Measurements from ENCODE around the gene CBL. TPM values are rescaled to one million over a fixed set of nuclear protein-coding genes. Genes with fewer than 3 reads are reported as not detected.

The CBL gene
- total RNA-seq, 4 donors from 2014 or later: 9.9 to 14.2 (median 12.4) TPM

DNA sequence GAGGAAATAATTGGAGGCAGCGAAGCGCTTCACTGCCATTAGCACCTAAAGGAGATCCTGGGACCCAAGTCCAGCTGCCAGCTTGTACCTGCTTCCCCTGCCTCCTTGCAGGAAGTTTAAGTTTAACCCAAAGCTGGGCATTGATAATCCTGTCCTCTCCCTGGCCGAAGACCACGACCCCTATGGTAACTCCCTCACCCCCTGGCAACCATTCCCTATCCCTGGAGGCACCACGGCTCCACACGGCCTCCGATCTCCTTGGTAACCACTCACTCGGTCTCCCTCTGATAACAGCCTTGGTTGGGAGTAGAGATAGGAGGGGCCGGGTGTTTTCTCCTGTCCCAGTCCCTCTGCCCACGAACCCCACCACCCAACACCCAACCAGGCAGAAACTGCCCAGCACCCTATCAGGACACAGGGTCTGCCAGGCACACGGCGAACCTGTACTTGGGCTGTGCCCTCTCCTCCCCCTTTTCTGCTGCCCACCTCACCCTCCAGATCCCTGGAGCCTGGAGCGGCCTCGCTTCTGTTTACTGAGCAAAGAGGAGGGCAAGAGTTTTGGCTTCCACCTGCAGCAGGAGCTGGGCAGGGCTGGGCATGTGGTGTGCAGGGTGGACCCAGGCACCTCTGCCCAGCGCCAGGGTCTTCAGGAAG, 20.0 kb upstream of the CBL start:
- H3K27me3 ChIP-seq: peaks cover 0 to 15% (median 0%) of the 10 kb centered on the region in 4 donors
- H3K9me3 ChIP-seq: no peaks in the 10 kb centered on the region
- intact Hi-C loops (cut with DNase I): no loop called here
- H3K4me3 ChIP-seq: no peak overlapping the region
- peaks cover 0 to 7% (median 0%) of the 10 kb centered on the region in 3 donors for H3K4me1 ChIP-seq
- DNase-seq: no peak
- TF ChIP-seq CTCF (IDR thresholded peaks at IDR 0.05) (no peak), POLR2A (IDR thresholded peaks at IDR 0.05) (no peak)
- H3K27ac ChIP-seq: no peak overlapping the region
- peaks cover 2 to 30% (median 3%) of the 10 kb centered on the region in 3 donors for H3K36me3 ChIP-seq
- WGBS, 2 donors: 67% methylated on average over 5 of the region's 15 CpGs; no CpG with 5 or more reads in 1 of the 2 donors

DNA sequence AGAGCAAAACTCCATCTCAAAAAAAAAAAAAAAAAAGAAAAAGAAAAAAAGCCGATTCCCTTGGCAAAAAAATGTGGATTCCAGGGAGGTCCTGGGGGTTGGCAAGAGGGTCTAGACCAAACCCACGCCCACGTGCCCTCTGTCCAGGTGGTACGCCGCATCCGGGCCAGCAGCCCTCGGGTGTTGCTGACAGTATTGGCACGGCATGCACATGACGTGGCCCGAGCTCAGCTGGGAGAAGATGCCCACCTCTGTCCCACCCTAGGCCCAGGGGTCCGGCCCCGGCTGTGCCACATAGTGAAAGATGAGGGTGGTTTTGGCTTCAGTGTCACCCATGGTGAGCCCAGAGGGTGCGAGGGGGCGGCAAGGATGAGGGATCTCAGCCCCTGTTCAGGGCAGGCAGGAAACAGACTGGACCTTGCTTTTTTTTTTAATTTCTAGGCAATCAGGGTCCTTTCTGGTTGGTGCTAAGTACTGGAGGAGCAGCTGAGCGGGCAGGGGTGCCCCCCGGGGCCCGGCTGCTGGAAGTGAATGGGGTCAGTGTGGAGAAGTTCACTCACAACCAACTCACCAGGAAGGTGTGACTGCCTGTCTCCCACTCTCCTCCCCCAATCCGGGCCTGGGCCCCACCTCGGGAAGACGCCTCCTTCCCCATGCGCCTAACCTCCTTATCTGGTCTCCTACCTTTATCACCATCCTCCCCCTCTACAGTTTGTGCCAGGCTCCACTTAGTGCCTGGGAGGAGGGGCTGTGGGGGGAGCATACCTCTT, 18.8 kb upstream of the CBL start:
- Histone ChIP-seq H3K4me1 (peaks cover 0 to 7% (median 0%) of the 10 kb centered on the region in 3 donors), H3K27ac (no peak overlapping the region), H3K27me3 (peaks cover 0 to 15% (median 0%) of the 10 kb centered on the region in 4 donors), H3K4me3 (no peak overlapping the region), H3K36me3 (peaks cover 0 to 18% (median 1%) of the 10 kb centered on the region in 3 donors), H3K9me3 (no peaks in the 10 kb centered on the region)
- DNase-seq: no peak
- intact Hi-C loops (cut with DNase I): no loop called here
- no peak for TF ChIP-seq POLR2A (IDR thresholded peaks at IDR 0.05)
- TF ChIP-seq CTCF (IDR thresholded peaks at IDR 0.05): no peak
- 70 to 84% methylated on average over 14 to 21 of the region's 21 CpGs for WGBS, 2 donors

DNA sequence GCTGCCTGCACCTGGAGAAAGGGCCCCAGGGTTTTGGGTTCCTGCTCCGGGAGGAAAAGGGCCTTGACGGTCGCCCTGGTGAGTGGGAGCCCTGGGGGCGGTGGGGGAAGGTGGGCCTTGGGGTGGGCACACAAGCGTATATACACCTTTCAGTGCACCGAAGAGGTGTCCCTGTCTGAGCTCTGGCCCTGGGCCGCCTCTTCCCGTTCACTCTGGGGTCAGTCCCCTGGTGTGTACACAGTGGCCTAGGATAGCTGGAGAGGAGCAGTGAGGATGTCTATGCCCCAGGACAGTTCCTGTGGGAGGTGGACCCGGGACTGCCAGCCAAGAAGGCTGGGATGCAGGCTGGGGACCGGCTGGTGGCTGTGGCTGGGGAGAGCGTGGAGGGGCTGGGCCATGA, 18.1 kb upstream of the CBL start:
- intact Hi-C loops (cut with DNase I): no loop called here
- WGBS, 2 donors: 87% methylated on average over 3 of the region's 11 CpGs; no CpG with 5 or more reads in 1 of the 2 donors
- no peaks in the 10 kb centered on the region for H3K9me3 ChIP-seq
- no peak overlapping the region for H3K4me3 ChIP-seq
- H3K27ac ChIP-seq: no peak overlapping the region
- no peak for DNase-seq
- TF ChIP-seq POLR2A (IDR thresholded peaks at IDR 0.05) (no peak), CTCF (IDR thresholded peaks at IDR 0.05) (no peak)
- peaks cover 0 to 7% (median 0%) of the 10 kb centered on the region in 3 donors for H3K4me1 ChIP-seq
- peaks cover 0 to 11% (median 0%) of the 10 kb centered on the region in 3 donors for H3K36me3 ChIP-seq
- H3K27me3 ChIP-seq: peaks cover 0 to 15% (median 0%) of the 10 kb centered on the region in 4 donors

- Histone ChIP-seq H3K27me3 (peaks cover 0 to 15% (median 0%) of the 10 kb centered on the region in 4 donors), H3K36me3 (peaks cover 0 to 2% (median 0%) of the 10 kb centered on the region in 3 donors), H3K4me1 (peaks cover 0 to 7% (median 0%) of the 10 kb centered on the region in 3 donors), H3K9me3 (no peaks in the 10 kb centered on the region), H3K4me3 (no peak overlapping the region), H3K27ac (no peak overlapping the region)
- 73 to 78% methylated on average over 4 to 5 of the region's 8 CpGs for WGBS, 2 donors
- TF ChIP-seq CTCF (IDR thresholded peaks at IDR 0.05) (no peak), POLR2A (IDR thresholded peaks at IDR 0.05) (no peak)
- no peak for DNase-seq
- intact Hi-C loops (cut with DNase I): no loop called here
These were observed 17.3 kb upstream of the CBL start for GRCh38 chr11:119188887-119189286.

DNA sequence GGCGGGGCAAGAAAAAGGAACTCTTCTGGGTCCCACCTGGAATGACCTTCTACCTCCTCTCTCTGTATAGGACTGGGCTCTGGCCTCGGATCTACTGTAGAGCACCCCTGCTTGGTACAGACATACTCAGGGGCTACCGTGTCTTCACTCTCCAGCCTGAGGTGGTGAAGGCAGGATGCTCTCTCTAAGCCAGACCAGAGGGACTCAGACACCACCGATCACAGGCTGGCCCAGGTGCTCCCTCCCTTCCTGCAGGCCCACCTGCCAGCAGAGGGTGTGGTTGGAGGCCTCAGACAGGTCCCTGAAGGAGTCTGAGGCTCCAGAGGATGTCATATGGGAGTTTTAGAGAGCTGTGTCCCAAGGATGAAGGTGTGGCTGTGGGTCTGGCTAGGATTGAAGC, 16.7 kb upstream of the CBL start:
- Histone ChIP-seq H3K36me3 (no peaks in the 10 kb centered on the region), H3K4me1 (peaks cover 0 to 7% (median 0%) of the 10 kb centered on the region in 3 donors), H3K4me3 (no peak overlapping the region), H3K27ac (no peak overlapping the region), H3K27me3 (peaks cover 0 to 15% (median 0%) of the 10 kb centered on the region in 4 donors), H3K9me3 (no peaks in the 10 kb centered on the region)
- TF ChIP-seq POLR2A (IDR thresholded peaks at IDR 0.05) (no peak), CTCF (IDR thresholded peaks at IDR 0.05) (no peak)
- WGBS, 2 donors: 79 to 100% methylated on average over 1 to 3 of the region's 4 CpGs
- intact Hi-C loops (cut with DNase I): no loop called here
- no peak for DNase-seq
